AG10803 (cell line): Measurements from ENCODE around the gene LDHA.

ENCODE experiments used
- DNase-seq: peaks from one replicate; pipeline ENCODE4 v3.0.0; 2010; ENCODE audit warnings: low read depth
- H3K4me3 ChIP-seq: 2 replicates; pipeline ENCODE4 v1.5.1; 2011; ENCODE audit warnings: mild to moderate bottlenecking, low read length, control low read depth
- CTCF ChIP-seq: conservative IDR thresholded peaks from 2 replicates; pipeline ENCODE4 v1.5.1; 2011; ENCODE audit warnings: mild to moderate bottlenecking, low read length, control low read depth, inconsistent platforms

Gene LDHA

GRCh38 chr11:18394275-18394927 is at the start of gene LDHA:
LDHA (plus strand) TSS chr11:18394563; CDS start chr11:18396843, 2,280 bp downstream.
- TF ChIP-seq CTCF, result no peak
- peak; percentile 97 for DNase-seq
- peak within 1 kb of the TSS; percentile 100 for H3K4me3 ChIP-seq

- H3K4me3 ChIP-seq, result peak overlapping the region; percentile 18; the same call in 1 of the 2 replicates
- TF ChIP-seq CTCF, result no peak
- DNase-seq, result peak; percentile 76
Measured at GRCh38 chr11:18347471-18348125, 46.8 kb upstream of the LDHA start.

GRCh38 chr11:18352581-18352980 is 41.8 kb upstream of the LDHA start:
- no peak for TF ChIP-seq CTCF
- H3K4me3 ChIP-seq, result no peak overlapping the region
- DNase-seq, result peak; percentile 34

- no peak for TF ChIP-seq CTCF
- H3K4me3 ChIP-seq, result no peak overlapping the region
- DNase-seq, result no peak
Measured at GRCh38 chr11:18358646-18359045, 35.7 kb upstream of the LDHA start.

- no peak overlapping the region for H3K4me3 ChIP-seq
- no peak for DNase-seq
- no peak for TF ChIP-seq CTCF
Measured at GRCh38 chr11:18361154-18361553, 33.2 kb upstream of the LDHA start.

GRCh38 chr11:18364495-18365073 is 29.8 kb upstream of the LDHA start:
- peak; percentile 48 for DNase-seq

More at GRCh38 chr11:18364495-18365073, 29.8 kb upstream of the LDHA start:
- TF ChIP-seq CTCF, result no peak
- no peak overlapping the region for H3K4me3 ChIP-seq
